GM21737 (cell line): ENCODE data around the gene GRID1.

Source experiments
- ATAC-seq: cut with Tn5 transposase; IDR thresholded peaks from one replicate; pipeline ENCODE4 v1.9.1; 2021; ENCODE audit warnings: mild to moderate bottlenecking, moderate library complexity; ENCODE audit not compliant: unreplicated experiment

GRID1 gene

DNA sequence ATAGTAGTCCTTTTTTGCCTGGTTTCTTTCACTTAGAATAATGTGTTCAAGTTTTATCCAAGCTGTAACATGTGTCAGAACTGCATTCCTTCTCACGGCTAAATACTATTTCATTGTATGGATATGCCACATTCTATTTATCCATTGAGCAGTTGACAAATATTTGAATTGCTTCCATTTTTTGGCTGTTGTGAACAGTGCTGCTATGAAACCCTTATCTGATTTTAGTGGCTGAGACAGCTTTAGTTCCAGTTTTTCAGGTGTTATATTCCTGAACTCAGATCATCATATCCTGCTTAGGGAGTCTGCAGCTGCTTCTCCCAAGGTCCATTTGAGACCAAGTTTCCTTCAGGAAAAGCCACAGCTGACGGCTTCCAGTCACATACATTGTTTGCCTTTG, 339.2 kb downstream of the GRID1 start:
- no peak for ATAC-seq

DNA sequence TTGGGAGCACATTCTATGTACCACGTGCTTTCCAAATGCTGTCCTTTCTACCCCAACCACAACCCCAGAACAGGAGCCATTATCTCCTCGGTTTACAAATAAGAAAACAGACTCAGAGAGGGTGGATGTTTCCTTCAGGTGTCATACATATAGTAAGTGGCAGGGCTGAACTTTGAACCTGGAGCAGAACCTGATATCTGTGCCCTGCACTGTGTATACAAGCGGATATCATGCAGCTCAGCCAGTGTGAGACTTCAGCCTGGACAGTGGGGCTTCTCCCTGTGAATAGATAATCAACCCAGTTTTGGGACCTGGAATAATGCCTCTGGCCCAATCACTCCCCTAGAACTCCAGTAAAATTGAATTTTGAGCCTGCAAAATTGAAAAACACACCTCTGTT, 341.1 kb downstream of the GRID1 start:
- ATAC-seq = no peak

DNA sequence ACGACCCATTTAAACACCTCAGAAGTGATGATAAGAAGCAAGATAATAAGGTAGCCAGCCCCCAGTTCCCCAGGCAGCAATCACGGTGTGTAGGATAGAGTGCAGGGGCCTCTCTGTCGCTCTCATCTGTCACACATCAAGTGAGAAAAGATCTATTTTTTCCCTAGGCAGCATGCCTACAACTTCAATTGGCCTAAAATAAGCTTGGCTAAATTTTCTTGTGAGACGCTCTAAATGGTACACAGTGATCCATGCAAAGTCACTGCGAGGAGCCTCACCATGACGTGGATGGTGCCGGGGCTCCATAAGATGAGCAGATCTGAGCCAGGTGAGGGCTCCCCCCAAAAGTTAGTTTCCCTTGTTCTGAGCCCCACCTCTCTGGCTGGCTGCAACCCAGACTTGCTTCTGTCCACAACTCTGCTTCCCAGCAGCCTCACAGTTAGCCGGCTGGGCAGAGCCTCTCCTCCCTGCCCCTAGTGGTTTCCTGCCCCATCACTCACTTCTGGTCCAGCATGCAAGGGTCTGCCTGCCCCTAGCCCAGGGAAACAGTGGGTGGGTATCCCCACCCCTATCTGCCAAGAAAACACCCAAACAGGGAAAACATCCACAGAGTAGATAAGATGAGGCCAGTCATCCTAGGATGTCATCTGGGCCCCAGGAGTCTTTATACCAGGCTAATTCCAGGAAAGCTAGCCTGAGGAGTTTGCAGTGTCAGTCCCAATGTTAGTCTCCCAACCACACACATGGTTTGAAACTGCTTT, 342.1 kb downstream of the GRID1 start:
- ATAC-seq = no peak

DNA sequence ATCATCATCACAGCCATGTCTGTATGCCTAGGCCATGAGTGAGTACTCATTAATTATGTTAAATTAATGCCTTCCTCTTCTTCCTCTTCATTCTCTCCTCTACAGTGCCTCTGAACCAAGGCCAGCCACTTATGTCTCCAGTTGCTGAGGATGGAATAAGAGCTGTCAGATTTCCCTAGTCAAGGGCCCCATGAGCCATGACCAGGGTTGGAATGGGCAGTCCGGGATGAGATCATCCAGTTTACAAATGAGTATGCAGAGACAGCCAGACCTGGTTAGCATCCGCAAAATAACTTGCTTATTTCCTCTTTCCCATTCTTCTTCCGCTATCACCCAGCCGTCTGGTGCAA, 342.7 kb downstream of the GRID1 start:
- no peak for ATAC-seq

DNA sequence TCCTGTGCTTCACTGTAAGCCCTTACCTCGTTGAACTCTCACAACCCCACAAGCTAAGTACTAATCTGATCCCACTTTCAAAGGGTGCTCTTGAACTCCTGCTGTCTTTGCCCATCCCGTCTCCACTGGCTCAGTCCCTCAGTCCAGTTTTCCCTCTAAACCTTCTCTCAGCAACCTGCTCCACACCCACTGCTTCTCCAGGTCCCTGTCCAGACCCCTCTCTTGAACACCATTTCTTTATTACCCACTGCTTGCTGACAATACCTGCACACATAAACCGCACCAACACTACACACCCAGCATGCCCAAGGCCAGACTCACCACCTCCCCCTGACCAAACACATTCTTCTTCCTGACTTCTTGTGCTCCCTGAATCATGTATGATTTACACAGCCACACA, 343.3 kb downstream of the GRID1 start:
- ATAC-seq = no peak

DNA sequence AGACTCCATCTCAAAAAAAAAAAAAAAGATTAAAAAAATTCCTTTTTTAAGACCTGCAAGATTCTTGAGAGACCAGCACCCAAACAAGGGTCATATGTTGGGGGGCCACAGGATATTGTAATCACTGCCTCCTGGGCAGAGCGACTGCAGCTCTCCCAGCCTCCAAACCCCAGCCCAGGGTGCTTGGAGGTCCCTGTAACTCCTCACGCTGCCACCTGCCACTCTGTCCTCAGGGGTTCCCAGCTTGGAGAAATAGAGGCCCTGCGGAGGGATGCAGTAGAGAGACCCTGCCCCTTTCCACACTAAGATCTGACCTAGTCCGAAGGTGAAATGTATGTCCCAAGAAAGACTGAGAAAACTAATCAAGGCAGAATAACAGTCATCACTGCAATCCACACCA, 343.7 kb downstream of the GRID1 start:
- ATAC-seq = no peak

DNA sequence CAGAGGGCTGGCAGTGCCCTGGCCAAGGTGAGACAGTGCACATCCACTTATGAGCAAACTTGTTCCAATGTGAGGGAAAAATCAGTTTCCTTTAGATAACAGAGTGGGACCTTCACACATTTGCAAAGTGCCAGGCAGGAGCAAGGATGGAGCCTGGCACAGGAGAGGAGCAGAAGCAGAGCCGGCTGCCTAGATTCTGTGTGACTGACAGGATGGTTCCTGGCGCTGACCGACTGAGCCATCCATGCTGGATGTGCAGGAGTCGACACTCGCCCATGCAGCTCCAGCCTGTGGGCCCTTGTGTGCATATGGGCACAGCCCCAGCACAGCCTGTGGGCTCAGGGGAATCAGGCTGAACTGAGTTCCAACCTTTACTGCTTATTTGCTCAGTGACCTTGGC, 346.5 kb downstream of the GRID1 start:
- ATAC-seq = no peak

DNA sequence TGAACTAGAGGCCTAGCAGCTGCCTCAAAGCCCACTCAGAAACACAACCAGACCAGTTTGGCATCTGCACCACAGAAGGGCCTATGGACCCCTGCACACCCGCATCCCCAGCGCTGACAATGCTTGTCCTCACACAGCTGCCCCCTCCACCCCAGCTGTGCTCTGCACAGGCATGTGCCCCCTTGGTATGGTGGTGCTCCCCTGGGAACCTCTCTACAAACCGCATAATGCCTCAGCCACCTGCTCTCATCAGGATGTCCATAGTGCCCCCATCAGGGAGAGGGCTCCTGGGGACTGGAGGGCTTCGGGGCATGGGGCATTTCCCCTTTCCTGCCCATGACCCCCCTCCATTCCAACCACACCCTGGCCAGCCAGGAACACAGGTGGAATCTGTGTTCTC, 347.5 kb downstream of the GRID1 start:
- ATAC-seq = no peak

DNA sequence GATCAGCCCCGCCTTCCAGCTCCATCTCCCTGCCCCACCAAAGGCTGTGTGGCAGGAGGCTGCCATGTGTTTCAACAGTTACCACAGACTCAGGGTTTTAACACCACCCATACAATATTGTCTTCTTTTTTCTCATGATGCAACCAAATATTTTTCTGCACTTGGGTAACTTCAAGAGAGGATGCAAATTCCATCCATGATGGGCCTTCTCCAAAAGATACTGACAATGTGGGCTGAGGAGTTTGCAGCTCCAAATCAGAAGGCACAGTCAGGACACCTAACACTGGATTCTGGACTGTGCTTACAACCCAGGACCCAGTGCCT, 347.9 kb downstream of the GRID1 start:
- ATAC-seq = no peak

DNA sequence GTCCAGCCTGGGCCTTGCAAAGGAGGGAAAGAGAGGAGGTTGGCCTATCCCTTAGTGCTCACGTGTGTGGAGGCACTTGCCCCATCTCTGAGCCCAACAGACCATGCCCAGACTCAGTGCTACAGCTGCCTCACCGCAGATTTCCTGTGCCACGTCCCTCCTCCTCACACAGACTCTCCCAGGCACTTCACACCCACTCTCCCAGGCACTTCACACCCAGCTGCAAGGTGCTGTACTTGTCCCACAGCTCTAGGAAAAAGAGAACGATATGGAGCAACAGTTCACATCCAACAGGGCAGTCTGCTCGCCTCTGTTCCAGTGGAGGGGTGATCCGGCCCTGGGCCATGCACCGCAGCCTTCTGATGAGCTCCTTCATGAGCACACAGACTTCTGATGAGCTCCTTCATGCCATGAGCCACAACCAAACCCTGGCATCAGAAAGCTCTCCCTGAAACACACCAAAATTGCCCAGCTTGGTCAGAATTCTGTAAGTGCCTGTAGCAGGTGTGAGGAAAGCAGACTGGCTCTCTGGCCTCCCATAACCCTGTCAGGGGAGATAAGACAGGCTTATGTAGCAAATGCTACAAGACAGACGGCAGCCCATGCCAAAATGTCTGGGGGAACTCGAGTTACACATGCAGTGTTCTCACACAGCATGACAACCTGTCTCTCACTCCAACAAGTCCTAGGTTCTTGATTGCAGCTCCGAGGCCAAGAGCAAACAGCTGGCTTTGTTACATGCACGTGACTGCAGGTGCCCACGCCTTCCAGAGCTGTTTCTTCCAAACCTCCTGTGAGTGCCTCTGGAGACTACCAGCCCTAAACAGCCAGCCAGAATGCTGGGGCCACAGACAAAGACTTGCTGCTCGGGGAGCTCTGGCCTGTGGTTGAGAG, 348.5 kb downstream of the GRID1 start:
- ATAC-seq = peak; percentile 72

DNA sequence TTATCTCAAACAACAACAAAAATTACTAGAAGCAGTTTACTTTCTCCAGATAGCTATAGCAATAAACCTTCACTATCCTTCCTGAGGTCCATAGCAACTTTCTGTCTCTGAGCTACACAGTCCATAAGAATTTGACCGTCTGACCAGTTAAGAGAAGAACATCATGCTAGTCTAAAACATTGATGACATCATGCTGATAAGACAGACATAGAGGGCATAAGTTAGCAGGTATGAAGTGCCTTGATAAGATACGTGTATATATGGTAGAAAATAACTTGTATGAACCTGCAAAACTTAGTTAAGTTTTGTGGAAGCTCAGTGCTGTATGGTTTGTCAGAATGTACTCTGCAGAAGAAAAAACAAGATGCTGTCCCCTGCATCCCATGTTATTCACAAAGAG, 353.0 kb downstream of the GRID1 start:
- no peak for ATAC-seq

DNA sequence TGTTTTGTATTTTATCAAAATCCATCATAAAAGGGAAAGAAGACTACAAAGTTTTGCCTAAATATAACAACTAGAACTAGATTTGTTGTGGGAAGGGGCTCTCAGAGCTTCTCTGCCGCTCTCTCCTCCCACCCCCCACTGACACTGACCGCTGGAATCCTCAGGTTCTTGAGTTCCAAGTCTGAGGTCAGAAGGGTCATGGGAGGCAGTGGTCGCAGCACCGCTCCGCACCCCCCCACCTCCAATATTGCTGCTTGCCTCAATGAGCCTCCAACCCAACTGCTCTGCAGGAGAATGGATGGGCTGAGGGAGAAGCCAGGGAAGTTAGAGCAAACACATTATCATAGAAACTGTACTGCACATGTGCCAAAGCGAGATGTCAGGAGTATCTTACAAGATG, 359.4 kb downstream of the GRID1 start:
- ATAC-seq = no peak

DNA sequence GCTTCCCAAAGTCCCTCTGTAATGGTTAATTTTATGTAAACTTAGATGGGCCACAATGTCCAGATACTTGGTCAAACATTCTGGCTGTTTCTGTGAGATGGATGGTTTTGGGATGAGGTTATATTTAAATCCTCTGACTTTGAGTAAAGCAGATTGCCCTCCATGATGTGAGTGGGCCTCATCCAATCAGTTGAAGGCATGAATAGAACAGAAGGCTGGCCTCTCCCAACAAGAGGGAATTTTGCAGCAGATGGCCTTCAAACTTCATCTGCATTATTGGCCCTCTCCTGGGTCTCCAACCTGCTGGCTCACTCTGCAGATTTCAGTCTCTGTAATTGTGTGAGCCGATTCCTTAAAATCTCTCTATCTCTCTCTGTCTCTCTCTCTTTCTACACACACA, 362.3 kb downstream of the GRID1 start:
- ATAC-seq = no peak

DNA sequence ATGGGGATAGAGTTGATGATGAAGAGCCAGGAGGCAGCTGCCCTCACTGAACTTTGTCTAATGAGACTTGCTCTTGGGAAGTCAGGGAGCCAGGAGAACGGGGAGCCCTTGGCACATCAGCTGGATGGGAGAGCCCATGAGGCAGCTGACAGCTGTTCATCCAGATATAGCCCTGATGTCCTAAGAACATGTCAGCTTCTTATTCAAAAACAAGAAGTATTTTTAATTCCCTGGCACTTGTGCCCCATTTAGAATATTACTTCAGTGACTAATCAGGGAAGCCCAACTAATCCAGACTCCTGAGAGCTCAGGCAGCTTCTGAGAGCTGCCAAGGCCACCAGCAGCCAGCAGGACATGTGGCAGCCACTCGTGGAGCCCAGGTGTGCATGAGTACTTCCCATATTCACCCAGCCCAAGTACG, 363.4 kb downstream of the GRID1 start:
- no peak for ATAC-seq

DNA sequence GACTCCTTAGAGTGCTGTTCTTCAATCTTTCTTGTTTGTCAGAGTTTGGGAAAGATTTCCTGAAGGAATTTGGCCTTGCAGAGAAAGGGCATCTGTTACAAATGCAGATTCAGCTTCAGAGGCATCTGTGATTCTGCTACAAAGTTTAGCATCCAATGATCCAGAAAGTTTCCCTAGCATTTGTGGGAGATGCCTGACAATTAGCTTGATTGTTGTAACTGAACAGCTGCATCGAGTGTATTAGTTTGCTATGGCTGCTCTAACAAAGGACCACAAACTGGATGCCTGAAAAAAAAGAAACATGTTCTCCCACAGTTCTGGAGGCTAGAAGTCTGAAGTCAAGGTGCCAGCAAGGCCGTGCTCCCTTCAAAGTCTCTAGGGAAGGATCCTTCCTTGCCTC, 365.1 kb downstream of the GRID1 start:
- no peak for ATAC-seq

DNA sequence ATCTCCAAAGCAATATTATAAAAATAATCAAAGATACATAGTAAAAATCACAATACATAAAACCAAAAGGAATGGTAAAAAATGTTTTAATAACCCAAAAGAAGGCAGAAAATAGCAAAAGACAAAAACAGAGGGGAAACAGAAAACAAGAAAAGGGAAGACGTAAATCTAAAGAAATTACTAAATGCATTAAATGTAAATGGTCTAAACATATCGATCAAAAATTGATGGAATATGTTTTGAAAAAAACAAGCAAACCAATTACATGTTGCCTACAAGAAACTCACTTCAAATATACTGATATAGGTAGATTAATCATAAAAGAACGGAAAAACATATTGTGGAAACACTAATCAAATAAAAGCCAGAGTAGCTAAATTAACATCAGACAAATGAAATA, 369.1 kb downstream of the GRID1 start:
- ATAC-seq = no peak

DNA sequence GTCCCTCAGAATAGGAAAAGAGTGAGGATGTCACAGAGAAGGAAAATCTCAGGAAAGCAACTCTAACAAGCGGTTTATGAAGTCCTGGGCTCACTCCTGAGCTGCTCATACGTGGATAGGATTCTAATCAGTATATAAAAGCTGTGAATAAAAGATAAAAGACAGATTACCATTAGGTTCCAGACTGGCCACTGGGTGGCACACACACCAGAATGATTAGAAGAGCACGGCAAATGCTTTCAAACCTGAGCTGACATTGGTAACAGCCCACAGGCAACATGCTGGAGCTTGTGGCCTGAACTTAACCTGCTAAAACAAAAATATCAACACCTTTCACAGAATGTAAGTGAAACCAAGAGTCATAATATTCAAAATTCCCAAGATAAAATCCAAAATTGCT, 370.8 kb downstream of the GRID1 start:
- no peak for ATAC-seq

DNA sequence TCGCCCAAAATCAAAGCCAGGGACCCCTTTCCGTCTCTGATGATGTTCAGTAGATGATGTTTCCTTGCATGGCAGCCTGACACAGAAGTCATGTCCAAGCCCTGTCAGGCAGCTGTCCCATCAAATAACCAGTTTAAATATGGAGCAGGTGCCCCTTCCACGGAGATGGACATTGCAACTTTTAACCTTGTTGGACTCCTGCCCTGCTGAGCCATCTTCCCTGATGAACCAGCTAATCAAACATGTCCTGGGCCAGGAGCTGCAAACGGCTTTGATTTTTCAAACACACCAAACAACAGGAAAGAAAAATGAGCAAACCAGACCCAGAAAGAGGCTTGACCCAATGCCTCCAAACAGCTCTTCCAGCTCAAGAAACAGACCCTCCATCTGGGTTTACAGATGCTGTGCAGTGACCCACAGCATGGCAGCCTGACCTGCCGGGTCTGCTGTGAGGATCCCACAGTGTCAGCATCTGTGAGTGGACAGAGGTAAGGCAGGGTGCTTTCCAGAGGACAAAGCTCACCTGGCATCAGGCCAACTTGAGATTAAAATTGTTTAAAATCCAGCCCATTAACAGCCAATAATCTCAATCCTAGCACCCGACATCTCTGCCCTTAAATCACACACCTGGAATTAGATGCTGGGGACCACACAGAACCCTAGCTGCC, 372.6 kb downstream of the GRID1 start:
- ATAC-seq = no peak

DNA sequence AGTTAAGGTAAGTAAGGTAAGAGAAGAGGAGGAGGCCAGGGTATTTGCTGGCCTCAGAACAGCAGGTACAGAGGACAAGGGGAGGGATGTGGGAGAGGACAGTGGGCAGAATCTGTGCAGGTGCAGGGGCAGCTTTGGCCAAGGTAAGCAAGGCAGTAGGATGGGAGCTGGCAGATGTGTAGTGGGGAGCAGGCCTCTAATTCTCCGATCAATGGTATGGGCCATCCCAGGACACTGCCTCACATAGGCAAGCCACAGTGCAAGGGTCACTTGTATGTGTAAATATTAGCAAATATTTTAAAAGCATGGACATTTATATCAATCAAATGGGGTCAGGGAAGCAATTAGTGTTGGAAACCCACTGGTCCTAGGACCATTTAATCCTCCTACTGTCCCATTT, 373.5 kb downstream of the GRID1 start:
- ATAC-seq = no peak

DNA sequence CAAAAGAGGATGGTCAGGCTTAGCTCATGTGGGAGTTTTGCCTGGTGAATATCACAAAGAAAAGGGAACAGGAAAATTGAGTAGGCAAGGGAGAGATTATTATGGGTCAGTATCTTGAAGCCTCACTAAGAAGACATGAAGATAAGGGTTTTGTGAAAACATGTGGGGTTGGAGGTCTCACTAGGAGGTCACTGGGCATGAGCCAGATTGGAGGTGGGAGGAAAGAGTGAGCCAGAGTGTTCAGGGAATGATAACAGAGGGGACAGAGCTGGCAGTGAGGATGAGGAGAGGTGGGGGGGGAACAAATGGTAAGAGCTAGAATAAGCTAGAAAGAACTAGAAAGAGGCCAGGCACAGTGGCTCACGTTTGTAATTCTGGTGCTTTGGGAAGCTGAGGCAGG, 374.3 kb downstream of the GRID1 start:
- ATAC-seq = no peak

DNA sequence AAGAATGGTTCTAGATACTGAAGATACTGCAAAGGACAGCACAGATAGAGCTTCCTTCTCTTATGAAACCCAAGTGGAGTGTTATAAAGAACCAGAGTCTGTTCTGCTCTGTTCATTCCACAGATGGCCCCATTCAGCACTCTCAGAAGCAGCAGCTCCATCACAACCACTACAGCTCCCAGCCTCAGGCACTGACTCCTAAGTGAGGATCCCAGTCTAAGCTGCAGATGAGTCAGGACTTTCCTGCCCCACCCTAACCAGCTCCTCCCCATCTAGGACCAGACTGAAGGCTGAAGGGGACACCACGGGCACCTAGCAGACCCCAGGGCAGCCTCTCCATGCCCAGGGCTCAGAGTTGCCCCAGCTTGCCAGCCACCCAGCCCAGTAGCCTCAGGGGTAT, 379.8 kb downstream of the GRID1 start:
- ATAC-seq = no peak

DNA sequence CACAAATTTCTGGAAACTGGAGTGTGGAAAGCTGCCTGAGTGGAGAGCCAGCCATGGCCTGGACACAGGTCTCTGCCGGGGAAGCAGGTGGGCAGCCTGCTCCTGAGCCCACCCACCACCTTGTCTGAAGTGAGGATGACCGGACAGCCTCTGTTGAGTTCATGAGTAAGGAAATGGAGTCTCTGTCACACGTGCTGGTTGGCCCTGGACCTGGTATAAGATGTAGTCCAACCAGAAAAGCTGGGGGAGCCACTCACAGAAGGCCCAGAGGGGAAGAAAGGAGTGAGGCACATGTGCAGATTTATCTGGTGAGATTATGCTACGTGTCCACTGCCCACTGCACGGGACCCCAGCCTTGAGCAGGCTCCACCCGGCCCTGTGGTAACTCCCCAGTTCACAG, 383.5 kb downstream of the GRID1 start:
- no peak for ATAC-seq
